Fibroblast of lung (primary cell): ENCODE data around the gene GLB1L.

Experiments
- CTCF ChIP-seq, 2 donors: IDR thresholded peaks in 1 of 2; conservative IDR thresholded peaks in 1 of 2; 1 replicate in 1 of 2; 2 replicates in 1 of 2; pipeline ENCODE4 v1.5.1; 2011 to 2012; ENCODE audit warnings: low read length in 2 of 2, control low read depth in 1 of 2, inconsistent platforms in 1 of 2, low read depth in 1 of 2, mild to moderate bottlenecking in 1 of 2
- EZH2 ChIP-seq: IDR thresholded peaks from 2 replicates; pipeline ENCODE4 v1.5.1; 2012; ENCODE audit warnings: low read length, control low read depth, mild to moderate bottlenecking; ENCODE audit errors: missing control alignments

GRCh38 chr2:219287580-219288265, 42.5 kb upstream of the GLB1L start:
- TF ChIP-seq EZH2 (no peak), CTCF (conservative IDR thresholded peaks at IDR 0.05 in 1 of 2, IDR thresholded peaks at IDR 0.05 in 1 of 2; ENCODE audit: low read depth in 1 of 2, low read length in 2 of 2) (no peak)
